Endometrial microvascular endothelial cells (primary cell): ENCODE results near the gene PALLD. TPM values are rescaled to one million over a fixed set of nuclear protein-coding genes. Genes with fewer than 3 reads are reported as not detected.
"Not testable (repeated sequence)": the region's sequence is repeated elsewhere in the genome, so short reads cannot be mapped to it uniquely, and the experiment has no call there.

Experiments used
- in situ Hi-C: cut with HindIII; loops from 2 replicates; pipeline ENCODE4 v1.10.0; 2017; ENCODE audit warnings: low sequenced_read_pairs, low pct_unique_long_range_greater_than_20kb; ENCODE audit errors: inconsistent ontology term
- total RNA-seq: library from RNA; depleted of rRNA; stranded (reverse); fragments of >200 nt; gene quantifications from one replicate; pipeline ENCODE4 v1.2.3, GENCODE V29; 2015; ENCODE audit errors: inconsistent ontology term

PALLD gene
- 82.9 TPM for total RNA-seq

GRCh38 chr4:168496834-168497233 lies at the start of gene PALLD:
TSS of gene PALLD (plus strand) at chr4:168497052.
- in situ Hi-C loops: no loop called here

- in situ Hi-C loops: not testable (repeated sequence)
Measured at GRCh38 chr4:168449063-168449462, 47.8 kb upstream of the PALLD start.

DNA sequence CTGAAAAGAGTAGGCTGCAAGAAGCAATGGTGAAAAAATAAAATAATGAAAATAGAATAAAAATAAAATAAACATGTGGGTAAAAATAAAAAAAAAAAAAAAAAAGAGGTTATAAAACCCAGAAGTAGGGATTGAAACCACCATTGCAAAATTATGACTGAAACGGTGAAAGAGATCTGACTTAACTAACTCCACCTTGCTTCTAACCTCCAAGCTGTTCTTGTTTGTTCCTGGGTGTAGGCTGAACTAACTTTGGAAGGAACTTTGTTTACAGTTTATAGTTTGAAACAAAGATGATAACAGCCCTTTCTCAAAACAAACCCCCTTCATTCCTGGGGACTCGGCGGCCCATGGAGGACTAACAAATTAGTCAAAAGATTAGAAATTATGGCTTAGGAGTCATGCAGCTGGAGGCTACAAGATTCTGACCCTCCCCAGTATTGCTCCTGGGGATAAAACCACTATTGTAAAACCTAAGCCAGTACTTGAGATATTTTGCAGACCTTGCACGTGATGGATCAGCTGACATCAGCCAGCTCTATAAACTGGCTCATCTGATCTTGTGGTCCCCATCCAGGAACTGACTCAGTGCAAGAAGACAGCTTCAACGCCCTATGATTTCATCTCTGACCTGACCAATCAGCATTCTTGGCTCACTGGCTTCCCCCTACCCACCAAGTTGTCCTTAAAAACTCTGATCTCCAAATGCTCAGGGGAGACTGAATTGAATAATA lies 47.0 kb upstream of the PALLD start:
- in situ Hi-C loops: no loop called here

DNA sequence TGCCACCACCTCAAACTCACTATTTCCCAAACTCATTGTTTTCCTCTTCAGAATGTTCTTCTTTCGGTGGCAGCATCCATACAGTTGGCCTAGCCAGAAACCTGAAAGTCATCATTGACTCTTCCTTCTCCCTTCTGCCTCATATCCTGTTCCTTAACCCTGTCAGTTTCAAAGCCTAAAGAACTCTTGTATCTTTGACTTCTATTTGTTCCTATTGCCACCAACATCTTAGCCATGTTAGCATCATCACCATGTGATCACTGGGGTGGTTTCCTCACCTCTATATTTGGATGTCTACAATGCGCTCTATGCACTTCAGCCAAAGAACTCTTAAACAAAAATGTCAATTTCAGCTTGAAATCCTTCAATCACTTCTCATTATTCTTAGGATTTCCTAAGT lies 45.5 kb upstream of the PALLD start:
- in situ Hi-C loops: no loop called here

- in situ Hi-C loops: no loop called here
Measured at GRCh38 chr4:168451744-168452390, 45.0 kb upstream of the PALLD start.

DNA sequence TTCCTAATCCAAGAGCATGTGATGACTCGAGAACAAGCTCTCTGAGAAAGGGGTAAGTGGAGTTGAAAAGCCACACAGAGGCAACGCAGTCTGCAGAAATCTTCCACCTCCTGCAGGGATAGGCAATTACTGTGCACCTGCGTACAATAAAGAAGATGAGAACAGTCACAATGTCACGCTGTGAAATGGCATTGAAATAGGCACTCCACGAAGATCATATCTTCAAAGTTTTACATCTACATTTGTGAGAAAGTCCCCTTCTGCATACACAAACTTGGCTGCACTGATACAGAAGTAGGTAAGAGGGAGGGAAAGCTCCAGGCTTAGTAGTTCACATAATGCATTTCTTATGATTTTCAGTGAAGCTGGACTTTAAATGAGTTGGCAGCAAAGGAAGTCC lies 43.7 kb upstream of the PALLD start:
- in situ Hi-C loops: no loop called here

- in situ Hi-C loops: not testable (repeated sequence)
Measured at GRCh38 chr4:168458256-168458655, 38.6 kb upstream of the PALLD start.

- in situ Hi-C loops: no loop called here
Measured at GRCh38 chr4:168461821-168462220, 35.0 kb upstream of the PALLD start.

- in situ Hi-C loops: no loop called here
Measured at GRCh38 chr4:168472920-168473319, 23.9 kb upstream of the PALLD start.

GRCh38 chr4:168474660-168475320 lies 22.1 kb upstream of the PALLD start:
- in situ Hi-C loops: no loop called here

GRCh38 chr4:168475745-168476144 lies 21.1 kb upstream of the PALLD start:
- in situ Hi-C loops: no loop called here

DNA sequence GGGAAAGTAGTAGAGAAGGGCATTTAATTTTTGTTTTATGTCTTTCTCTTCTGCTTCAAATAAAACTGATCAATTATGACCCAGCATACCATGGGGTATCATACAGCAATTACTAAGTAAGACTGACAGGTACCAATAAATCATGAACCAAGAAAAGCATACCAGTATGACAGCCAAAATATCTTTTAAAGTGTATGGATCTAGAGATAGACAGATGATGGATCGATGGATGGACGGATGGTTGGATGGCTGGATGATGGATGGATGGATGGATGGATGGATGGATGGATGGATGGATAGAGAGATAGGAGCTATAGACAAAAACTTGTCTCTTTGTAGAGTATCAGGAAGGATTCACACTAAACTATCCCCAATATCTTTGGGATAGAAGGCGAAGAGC lies 18.0 kb upstream of the PALLD start:
- in situ Hi-C loops: no loop called here

GRCh38 chr4:168480931-168481611 lies 15.8 kb upstream of the PALLD start:
- in situ Hi-C loops: no loop called here

GRCh38 chr4:168483811-168484210 lies 13.0 kb upstream of the PALLD start:
- in situ Hi-C loops: no loop called here

- in situ Hi-C loops: no loop called here
Measured at GRCh38 chr4:168484626-168485025, 12.2 kb upstream of the PALLD start.

GRCh38 chr4:168485156-168485910 lies 11.5 kb upstream of the PALLD start:
- in situ Hi-C loops: no loop called here

DNA sequence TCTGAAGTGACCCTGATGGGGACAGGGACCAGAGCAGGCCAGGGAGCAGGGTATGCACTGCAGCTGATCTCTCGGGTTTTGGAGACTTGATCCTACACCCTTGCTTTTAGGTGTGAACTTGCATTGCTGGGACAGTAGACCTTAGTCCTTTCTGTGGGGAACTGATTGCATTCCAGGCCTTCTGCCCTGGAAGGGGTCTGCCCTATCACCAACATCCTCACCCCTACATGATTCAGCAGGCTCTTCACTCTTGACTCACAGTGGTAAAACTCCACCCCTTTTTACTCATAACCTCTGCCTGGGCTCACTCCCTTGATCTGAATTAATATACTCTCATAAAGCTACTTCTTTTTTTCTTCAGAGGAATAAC lies 10.0 kb upstream of the PALLD start:
- in situ Hi-C loops: no loop called here

DNA sequence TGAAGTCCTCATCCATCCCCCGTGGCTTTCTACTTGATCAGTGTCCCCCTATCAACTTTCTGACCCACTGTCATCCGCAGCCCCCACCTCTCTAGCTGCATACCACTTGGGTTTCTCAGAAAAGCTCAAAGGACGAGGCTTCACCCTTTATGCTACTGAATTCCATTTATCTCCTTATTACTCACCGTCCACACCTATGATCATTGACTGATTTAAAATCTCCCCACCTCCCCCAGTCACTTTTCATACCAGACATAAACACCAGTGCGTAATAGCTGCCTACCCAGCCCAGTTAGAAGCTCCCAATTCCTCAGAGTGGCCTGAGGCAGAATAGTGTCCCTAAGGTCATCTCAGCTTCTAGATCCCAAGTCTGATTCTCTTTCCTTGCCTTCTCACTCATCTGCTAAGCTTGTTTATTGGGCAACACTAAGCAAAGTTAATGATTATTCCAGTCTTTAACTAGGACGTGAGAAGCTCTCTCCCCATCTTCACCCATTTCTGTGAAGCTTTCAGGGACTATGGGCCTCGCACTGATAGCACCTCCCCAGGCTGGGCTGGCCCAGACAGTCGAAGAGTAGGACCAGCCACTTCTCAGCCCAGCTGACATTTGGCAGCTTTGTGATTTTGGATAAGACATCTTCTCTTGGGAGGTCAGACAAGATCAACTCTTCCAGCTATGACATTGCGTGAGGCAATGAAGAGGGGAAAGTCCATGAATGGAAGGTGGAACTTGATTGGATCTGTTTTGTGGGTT lies 9.4 kb upstream of the PALLD start:
- in situ Hi-C loops: no loop called here
